GM18508 (cell line): Measurements from ENCODE around the gene SERPINA12.

Source experiments
- ATAC-seq: cut with Tn5 transposase; IDR thresholded peaks from one replicate; pipeline ENCODE4 v1.9.1; 2021; ENCODE audit warnings: moderate number of reproducible peaks; ENCODE audit not compliant: insufficient read depth, unreplicated experiment

SERPINA12 gene

GRCh38 chr14:94446126-94446525 lies 63.1 kb downstream of the SERPINA12 start:
- ATAC-seq = no peak

- ATAC-seq = no peak
Observed at GRCh38 chr14:94445003-94445402, 64.3 kb downstream of the SERPINA12 start.

GRCh38 chr14:94441531-94442205 lies 67.6 kb downstream of the SERPINA12 start:
- no peak for ATAC-seq

GRCh38 chr14:94441130-94441529 lies 68.1 kb downstream of the SERPINA12 start:
- ATAC-seq = no peak

GRCh38 chr14:94439453-94440057 lies 69.7 kb downstream of the SERPINA12 start:
- no peak for ATAC-seq
